ENCODE results near the gene KCNQ5. TPM values are rescaled to one million over a fixed set of nuclear protein-coding genes. Genes with fewer than 3 reads are reported as not detected.

The KCNQ5 gene
- total and polyA plus RNA-seq, 2 of the 8 experiments (the other 6 are each of a cell fraction or from before 2014, with no cell fraction given) = 0.83 to 1.2 TPM

DNA sequence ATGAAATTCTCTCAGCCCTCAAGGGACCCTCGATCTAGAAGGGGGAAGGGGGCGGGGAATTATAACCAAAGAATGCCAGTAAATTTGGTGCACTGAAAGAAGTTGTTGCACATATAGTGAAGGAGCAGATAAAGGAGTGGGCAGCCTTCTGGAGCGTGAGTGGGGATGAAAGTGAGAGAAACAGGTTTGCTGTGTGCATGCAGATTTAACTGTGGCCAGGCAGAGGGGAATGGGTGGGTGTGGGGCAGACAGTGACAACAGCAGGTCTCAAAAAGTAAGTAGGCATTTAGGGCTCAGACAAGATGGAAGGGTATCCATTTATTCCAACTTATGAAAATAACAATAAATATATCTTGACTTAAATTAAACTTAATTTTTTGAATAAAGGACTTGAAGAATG is 149.1 kb downstream of the KCNQ5 start:
- Histone ChIP-seq H3K4me2 (ENCODE audit: insufficient read depth in 1 of 2, low read depth in 2 of 2, low read length in 2 of 2) (no peak overlapping the region), H4K91ac (replicated peaks; ENCODE audit: insufficient read length, low read length) (no peak overlapping the region), H2BK5ac (ENCODE audit: low read depth, low read length) (no peak overlapping the region), H3K9me3 (ENCODE audit: insufficient read depth in 2 of 2, low read depth in 1 of 2, low read length in 1 of 2) (no peaks in the 10 kb centered on the region), H4K5ac (ENCODE audit: insufficient read length, low read depth, low read length) (no peak overlapping the region), H4K20me1 (replicated peaks in 1 of 2; ENCODE audit: control insufficient read depth in 1 of 2, insufficient read depth in 2 of 2, low read length in 2 of 2) (no peaks in the 10 kb centered on the region), H3K4ac (replicated peaks; ENCODE audit: insufficient read length, low read depth, low read length) (no peak overlapping the region), H3K79me2 (ENCODE audit: control insufficient read depth in 1 of 2, insufficient read depth in 2 of 2, low read length in 2 of 2) (no peaks in the 10 kb centered on the region), H3K14ac (ENCODE audit: insufficient read length) (no peak overlapping the region), H3K4me3 (ENCODE audit: extremely low read depth in 1 of 4, insufficient read depth in 2 of 4, low read depth in 3 of 4, low read length in 4 of 4) (no peak overlapping the region), H3K18ac (ENCODE audit: extremely low read depth, low read length) (no peak overlapping the region), H3K4me1 (replicated peaks in 1 of 4; ENCODE audit: control insufficient read depth in 3 of 4, insufficient read depth in 4 of 4, low read length in 3 of 4) (no peaks in the 10 kb centered on the region), H2AFZ (ENCODE audit: low read length) (no peak overlapping the region), H4K8ac (ENCODE audit: extremely low read depth, insufficient read depth, low read length) (no peak overlapping the region), H3K9ac (replicated peaks in 1 of 4; ENCODE audit: extremely low read depth in 1 of 4, low read depth in 3 of 4, low read length in 3 of 4) (no peak overlapping the region), H2BK12ac (ENCODE audit: low read depth, low read length) (no peak overlapping the region), H3K36me3 (ENCODE audit: control insufficient read depth in 2 of 4, insufficient read depth in 4 of 4, low read length in 3 of 4) (no peaks in the 10 kb centered on the region), H2AK5ac (ENCODE audit: low read depth, low read length) (no peak overlapping the region), H2BK120ac (replicated peaks; ENCODE audit: low read depth, low read length) (no peak overlapping the region), H3K23ac (ENCODE audit: insufficient read length) (no peak overlapping the region), H3K27ac (ENCODE audit: low read depth, low read length) (no peak overlapping the region), H3K23me2 (ENCODE audit: low read depth, low read length) (no peaks in the 10 kb centered on the region), H2BK20ac (ENCODE audit: low read length) (no peak overlapping the region), H2BK15ac (ENCODE audit: low read length) (no peak overlapping the region), H3K79me1 (ENCODE audit: low read depth, low read length) (no peaks in the 10 kb centered on the region), H3K56ac (replicated peaks; ENCODE audit: insufficient read length, low read depth, low read length) (no peak overlapping the region), H3K27me3 (replicated peaks in 1 of 4; ENCODE audit: control insufficient read depth in 3 of 4, extremely low read depth in 1 of 4, insufficient read depth in 3 of 4, low read length in 3 of 4) (no peaks in the 10 kb centered on the region)
- FAIRE-seq (no peak), DNase-seq (ENCODE audit: low read depth in 1 of 2, low spot score in 2 of 2) (no peak)
- WGBS, 2 experiments (ENCODE audit: extremely low coverage in 1 of 2, insufficient coverage in 1 of 2, insufficient read length in 1 of 2, insufficient replicate concordance in 2 of 2, low coverage in 1 of 2, low lambda C conversion rate in 2 of 2, missing lambda C conversion rate in 1 of 2) = 86% methylated on average over 3 of the region's 3 CpGs; no CpG with 5 or more reads in 1 of the 2 experiments
- CTCF ChIA-PET (ENCODE audit: partially characterized antibody) = no interaction called here
- POLR2A ChIA-PET (ENCODE audit: partially characterized antibody) = no interaction called here
- no peak for TF ChIP-seq TCF12 (IDR thresholded peaks at IDR 0.05; ENCODE audit: low read depth, low read length)
- no peak for TF ChIP-seq TEAD4 (IDR thresholded peaks at IDR 0.05; ENCODE audit: low read depth, low read length)
- TF ChIP-seq, protein P1, sequence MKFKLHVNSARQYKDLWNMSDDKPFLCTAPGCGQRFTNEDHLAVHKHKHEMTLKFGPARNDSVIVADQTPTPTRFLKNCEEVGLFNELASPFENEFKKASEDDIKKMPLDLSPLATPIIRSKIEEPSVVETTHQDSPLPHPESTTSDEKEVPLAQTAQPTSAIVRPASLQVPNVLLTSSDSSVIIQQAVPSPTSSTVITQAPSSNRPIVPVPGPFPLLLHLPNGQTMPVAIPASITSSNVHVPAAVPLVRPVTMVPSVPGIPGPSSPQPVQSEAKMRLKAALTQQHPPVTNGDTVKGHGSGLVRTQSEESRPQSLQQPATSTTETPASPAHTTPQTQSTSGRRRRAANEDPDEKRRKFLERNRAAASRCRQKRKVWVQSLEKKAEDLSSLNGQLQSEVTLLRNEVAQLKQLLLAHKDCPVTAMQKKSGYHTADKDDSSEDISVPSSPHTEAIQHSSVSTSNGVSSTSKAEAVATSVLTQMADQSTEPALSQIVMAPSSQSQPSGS (IDR thresholded peaks at IDR 0.05; ENCODE audit: low read length) = no peak
- TF ChIP-seq, protein P2, sequence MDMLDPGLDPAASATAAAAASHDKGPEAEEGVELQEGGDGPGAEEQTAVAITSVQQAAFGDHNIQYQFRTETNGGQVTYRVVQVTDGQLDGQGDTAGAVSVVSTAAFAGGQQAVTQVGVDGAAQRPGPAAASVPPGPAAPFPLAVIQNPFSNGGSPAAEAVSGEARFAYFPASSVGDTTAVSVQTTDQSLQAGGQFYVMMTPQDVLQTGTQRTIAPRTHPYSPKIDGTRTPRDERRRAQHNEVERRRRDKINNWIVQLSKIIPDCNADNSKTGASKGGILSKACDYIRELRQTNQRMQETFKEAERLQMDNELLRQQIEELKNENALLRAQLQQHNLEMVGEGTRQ (IDR thresholded peaks at IDR 0.05; ENCODE audit: low read length) = no peak
- no peak for TF ChIP-seq CBX5 (IDR thresholded peaks at IDR 0.05; ENCODE audit: low read depth, low read length)
- TF ChIP-seq NANOG (IDR thresholded peaks at IDR 0.05; ENCODE audit: insufficient read depth, low read depth, low read length, poor library complexity, severe bottlenecking) = no peak
- no peak for TF ChIP-seq GABPA (IDR thresholded peaks at IDR 0.05; ENCODE audit: borderline replicate concordance, insufficient read depth, low read length)
- no peak for TF ChIP-seq NRF1 (IDR thresholded peaks at IDR 0.05; ENCODE audit: low read depth, low read length)
- no peak for TF ChIP-seq RFX5 (IDR thresholded peaks at IDR 0.05; ENCODE audit: borderline replicate concordance, low read depth, low read length)
- TF ChIP-seq EP300 (IDR thresholded peaks at IDR 0.05; ENCODE audit: borderline replicate concordance in 1 of 2, low read depth in 2 of 2, low read length in 2 of 2) = no peak
- no peak for TF ChIP-seq KDM4A (IDR thresholded peaks at IDR 0.05; ENCODE audit: low read depth, low read length, severe bottlenecking)

Measured in H1 (cell line).